Skeletal muscle cell (primary cell): Measurements from ENCODE around the gene UQCRFS1.
"Not testable (repeated sequence)": the region's sequence is repeated elsewhere in the genome, so short reads cannot be mapped to it uniquely, and the experiment has no call there.

Experiments used
- DNase-seq: peaks from one replicate; pipeline ENCODE4 v3.0.0-alpha.2; 2010; ENCODE audit warnings: low read depth
- H3K4me3 ChIP-seq: 2 replicates; pipeline ENCODE4 v1.5.1; 2011; ENCODE audit warnings: low read depth, mild to moderate bottlenecking, control low read depth, low read length, moderate library complexity

UQCRFS1 gene

DNA sequence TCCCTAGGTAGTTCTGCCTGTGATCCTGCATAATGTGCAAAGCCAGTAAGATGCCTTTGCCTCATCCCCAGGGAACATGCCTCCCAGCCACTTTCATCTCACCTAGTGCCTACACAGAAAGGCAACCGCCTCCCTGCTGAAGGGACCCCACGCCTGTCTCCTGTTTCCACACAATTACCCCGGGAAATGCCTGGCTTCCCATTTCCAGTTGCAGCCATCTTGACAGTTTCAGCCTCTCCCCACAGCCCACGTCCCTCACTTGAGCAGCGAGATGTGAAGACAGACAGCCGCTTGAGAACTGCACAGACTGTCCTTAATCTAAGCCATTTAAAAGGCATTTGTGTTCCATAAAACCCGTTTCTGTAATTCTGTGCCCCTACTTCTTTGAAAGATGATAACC, 4.7 kb upstream of the UQCRFS1 start:
- no peak overlapping the region for H3K4me3 ChIP-seq
- DNase-seq, result no peak

DNA sequence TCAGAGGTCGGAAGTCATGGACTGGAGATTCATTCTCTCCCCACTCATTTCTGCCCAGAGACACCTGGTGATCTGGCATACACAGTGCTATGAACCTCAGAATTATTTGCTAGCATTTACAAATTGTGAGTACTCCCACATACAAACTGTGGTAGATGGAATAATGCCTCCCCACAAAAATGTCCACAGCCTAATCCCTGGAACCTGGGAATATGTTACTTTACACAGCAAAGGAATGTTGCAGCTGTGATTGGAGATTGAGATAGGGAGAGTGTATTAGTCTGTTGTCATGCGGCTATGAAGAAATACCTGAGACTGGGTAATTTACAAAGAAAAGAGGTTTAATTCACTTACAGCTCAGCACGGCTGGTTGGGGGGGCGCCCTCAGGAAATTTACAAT, 3.1 kb upstream of the UQCRFS1 start:
- H3K4me3 ChIP-seq, result no peak overlapping the region
- DNase-seq, result no peak

DNA sequence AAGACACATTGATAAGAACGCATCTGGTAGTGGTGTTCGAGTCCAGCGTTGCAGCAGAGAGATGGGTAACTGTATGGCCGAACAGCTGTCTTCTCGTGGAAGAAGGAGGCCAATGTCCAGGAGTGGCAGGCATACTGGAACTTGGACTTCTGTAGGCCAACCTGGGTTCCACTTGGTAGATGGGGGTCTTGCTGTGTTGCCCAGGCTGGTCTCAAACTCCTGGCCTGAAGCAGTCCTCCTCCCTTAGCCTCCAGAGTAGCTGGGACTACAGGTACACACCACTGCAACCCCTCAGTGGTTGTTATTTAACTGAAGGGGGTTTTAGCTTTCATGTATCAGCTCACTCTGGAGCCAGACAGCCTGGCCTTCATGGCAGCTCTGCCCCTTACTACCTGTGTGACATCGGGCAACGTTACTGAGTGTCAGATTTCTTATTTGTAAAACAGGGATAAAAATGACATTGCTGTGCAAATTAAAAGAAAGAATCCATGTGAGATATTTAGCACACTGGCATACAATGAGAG, 2.4 kb upstream of the UQCRFS1 start:
- no peak overlapping the region for H3K4me3 ChIP-seq
- DNase-seq, result no peak

DNA sequence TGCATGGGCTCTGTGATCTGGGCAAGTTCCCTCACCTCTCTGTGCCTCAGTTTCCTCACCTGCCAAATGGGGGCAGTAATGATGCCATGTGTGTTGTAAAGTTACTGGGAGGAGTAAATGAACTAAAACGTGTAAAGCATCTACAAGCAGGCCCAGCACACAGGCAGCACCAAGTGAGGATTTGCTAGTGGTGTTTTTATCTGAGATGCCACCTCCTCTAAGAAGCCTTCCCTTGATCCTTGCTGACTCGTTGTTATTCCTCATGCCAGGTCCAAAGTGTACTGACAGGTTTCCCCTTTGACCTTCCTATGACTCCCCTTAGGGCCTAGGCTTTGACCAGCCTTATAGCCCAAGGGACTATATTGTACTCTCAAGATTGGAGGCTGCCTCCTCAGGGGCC, 1.5 kb upstream of the UQCRFS1 start:
- H3K4me3 ChIP-seq, result no peak overlapping the region
- no peak for DNase-seq

DNA sequence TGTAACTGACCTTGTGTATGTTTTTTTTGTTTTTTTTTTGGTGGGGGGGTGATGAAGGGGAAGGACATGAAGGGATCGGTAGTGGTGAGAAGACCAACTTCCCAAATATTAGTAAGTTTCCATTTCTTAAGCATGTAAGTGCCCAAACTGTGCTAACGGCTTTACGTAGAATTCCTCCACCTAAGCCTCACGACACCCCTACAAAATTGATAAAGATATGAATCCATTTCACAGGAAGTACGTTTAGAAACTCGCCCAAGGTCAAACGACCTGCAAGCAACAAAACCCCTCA, 649 bp downstream of the UQCRFS1 start:
- H3K4me3 ChIP-seq, result peak overlapping the region; percentile 89
- no peak for DNase-seq

DNA sequence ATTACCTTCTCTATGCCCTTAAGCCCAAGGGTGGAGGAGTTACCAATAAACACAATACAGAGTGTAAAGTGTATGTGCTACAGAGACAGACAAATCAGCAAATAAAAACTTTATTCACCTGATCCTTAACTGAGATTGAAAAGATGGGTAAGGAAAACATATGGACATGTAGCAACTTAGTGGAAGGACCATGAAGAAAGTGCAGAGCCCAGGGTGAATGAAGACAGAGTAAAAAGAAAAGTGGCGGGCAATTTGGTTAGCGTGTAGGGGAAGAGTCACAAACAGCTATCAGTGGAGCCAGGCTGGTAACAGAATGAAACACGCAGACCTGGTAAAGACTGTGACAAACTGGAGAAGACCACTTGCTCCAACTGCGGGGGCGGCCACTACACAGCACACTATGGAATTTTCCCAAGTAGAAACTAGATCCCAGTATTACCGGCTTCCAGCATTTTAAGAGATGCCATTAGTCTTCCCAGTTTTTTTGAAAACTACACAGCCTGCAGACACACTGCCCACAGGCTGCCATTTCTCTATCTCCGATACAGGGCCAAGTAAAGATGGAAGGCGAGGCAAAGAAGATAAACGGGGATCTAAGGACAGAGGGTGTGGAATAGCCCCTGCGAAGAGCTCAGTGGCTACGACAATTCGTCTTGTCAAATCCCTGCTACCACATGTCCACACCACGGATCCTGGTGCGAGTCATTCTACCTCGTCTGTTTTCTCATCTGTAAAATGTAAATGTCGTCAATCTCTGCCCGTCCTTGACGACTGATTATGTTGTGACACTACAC, 1.2 kb downstream of the UQCRFS1 start:
- H3K4me3 ChIP-seq, result peak overlapping the region; percentile 89
- no peak for DNase-seq

DNA sequence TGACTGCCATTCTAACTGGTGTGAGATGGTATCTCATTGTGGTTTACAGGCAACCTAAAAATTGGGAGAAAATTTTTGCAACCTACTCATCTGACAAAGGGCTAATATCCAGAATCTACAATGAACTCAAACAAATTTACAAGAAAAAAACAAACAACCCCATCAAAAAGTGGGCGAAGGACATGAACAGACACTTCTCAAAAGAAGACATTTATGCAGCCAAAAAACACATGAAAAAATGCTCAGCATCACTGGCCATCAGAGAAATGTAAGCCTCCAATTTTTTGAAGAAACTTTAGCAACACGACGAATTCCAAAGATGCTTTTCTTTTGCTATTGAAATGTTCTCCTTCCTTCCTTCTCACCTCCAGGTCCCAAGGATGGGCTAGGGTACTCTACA, 1.9 kb downstream of the UQCRFS1 start:
- not testable (repeated sequence) for H3K4me3 ChIP-seq, DNase-seq

DNA sequence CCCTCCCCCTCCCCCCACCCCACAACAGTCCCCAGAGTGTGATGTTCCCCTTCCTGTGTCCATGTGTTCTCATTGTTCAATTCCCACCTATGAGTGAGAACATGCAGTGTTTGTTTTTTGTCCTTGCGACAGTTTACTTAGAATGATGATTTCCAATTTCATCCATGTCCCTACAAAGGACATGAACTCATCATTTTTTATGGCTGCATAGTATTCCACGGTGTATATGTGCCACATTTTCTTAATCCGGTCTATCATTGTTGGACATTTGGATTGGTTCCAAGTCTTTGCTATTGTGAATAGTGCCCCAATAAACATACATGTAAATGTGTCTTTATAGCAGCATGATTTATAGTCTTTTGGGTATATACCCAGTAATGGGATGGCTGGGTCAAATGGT, 2.4 kb downstream of the UQCRFS1 start:
- not testable (repeated sequence) for H3K4me3 ChIP-seq, DNase-seq

DNA sequence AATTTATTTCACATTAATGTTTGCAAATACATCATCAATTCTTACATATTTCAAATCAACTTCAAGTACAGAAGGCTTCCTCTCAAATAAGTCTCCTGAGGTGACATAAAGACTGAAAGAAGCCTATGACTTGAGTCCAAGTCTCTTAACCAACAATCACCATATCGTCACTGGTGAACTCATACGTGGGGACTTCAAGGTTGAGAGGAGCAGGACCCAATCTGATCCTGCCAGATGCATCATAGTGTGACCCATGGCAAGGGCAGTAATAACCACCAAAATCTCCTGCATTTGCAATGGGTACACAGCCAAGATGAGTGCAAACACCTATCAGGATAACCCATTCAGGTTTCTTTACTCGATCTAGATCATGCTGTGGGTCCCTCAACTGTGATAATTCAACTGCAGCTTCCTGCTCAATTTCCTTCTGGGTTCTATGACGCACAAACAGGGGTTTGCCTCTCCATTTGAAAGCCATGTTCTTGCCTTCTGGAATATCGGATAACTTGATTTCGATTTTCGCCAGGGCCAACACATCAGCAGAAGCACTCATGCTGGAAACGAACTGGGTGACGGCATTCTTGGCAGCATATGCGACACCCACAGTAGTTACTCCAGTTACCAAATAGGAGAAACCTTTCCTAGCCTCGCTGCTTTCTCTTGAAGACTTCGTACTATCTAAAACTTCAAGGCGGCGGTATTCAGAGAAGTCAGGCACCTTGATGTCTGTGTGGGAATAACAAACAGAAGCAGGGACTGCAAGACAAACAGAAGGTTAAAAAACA, 5.4 kb downstream of the UQCRFS1 start:
- DNase-seq, H3K4me3 ChIP-seq: not testable (repeated sequence)

DNA sequence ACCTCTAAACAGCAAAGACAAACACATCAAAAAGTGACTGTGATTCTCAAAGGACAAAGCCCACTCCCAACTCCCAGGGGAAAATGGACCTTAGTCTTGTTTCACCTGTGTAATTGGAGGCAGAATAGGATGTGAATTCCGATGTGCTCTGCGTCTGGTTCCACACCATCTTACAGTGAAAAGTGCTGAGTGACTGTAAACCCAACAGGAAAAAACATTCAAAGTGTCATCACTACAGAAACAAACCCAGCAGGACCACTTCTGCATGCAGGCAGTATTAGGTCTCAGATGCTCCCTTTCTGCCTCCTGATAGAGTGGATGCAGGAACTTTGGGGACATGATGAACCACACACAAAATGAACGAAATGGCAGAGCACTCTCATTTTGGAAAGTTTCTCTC, 6.5 kb downstream of the UQCRFS1 start:
- no peak overlapping the region for H3K4me3 ChIP-seq
- DNase-seq, result no peak

DNA sequence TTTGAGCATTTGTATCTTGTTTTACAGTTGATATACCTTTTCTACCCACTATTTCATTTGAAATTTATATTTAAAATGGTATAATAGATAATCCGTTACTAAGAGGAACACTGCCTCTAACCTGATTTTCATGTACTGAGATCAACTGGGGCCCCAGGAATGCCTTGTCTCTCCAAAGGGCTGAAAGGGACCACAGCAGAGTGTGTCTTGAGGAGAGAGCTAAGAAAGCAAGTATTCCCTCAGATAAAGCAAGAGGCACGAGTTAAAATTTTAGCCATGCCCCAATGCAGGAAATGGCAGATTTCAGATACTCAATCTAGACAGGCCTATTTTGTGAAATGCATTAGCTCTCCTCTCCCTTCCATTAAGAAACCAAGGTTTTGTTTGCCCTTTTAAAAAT, 10.7 kb downstream of the UQCRFS1 start:
- DNase-seq, result no peak
- H3K4me3 ChIP-seq, result no peak overlapping the region

DNA sequence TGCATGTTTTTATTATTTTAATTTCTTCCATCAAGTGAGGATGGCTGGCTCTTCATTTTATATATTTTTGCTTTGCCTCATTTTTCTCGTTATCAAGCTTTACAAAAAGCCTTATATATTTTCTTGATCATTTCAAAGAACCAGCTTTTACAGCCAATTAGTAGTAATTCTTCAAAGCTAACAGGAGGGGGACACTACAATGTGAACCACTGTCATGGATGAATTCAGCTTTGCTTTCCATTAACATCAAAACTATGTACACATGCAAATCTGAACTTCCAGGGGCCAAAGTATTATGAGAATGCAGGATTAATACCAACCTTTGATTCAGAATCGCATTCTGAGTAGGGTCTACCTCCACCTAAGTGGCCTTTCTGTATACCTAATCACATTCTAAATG, 11.1 kb downstream of the UQCRFS1 start:
- H3K4me3 ChIP-seq, result no peak overlapping the region
- DNase-seq, result no peak

DNA sequence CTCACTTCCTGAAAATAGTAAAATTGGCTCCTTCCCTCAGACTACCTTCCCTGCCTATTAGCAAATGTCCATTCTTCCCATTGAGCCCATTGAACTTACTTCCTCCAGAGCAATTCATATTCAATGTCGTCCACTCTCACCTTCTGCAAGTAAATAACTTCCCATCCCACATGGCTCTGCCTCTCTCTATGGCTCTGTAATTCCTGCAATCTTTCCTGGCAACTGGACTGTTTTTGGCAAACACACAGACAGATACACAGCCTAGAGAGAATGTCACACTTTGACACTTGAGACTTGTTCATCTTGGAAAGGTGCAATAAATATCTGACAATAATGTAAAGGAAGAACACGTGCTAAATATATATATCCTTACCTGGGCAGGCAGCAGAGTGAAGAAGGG, 18.3 kb downstream of the UQCRFS1 start:
- no peak for DNase-seq
- H3K4me3 ChIP-seq, result no peak overlapping the region

DNA sequence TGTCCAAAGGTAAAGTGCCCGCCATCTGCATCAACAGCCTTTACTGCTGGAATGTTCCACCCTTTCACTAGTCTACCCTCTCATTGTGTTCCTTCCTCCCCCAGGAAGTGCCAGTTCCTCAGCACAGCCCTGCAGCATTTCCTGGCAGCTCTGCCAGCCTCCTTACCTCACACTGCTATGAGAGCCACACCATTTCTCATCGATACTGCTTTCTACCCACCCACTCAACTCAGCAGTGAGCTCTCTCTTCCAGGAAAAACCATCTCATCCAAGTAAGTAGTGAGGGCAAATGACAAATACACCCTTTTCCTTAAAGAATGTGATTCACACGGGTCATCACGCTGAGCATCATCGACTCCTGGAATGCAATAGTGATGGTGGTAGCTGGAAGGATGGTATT, 19.8 kb downstream of the UQCRFS1 start:
- DNase-seq, result no peak
- H3K4me3 ChIP-seq, result no peak overlapping the region

DNA sequence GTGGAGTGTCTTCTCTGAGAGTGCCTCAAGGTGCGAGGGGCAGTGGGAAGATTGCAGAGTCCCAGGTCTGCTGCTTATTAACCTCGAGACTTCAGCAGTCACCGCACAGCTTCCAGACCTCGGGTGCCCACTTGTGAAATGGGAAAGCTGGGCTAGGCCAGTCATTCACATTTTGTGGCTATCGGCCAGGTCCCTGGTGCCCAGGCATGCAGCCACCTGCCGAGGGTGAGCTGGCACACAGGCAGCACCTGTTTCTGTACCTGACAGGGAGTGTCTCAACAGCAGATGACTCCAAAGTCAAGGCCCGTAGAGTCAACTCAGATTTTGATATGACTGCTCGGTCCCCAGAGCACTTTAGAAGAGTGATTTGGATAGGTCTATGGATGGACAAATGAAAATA, 21.9 kb downstream of the UQCRFS1 start:
- no peak for DNase-seq
- H3K4me3 ChIP-seq, result no peak overlapping the region

DNA sequence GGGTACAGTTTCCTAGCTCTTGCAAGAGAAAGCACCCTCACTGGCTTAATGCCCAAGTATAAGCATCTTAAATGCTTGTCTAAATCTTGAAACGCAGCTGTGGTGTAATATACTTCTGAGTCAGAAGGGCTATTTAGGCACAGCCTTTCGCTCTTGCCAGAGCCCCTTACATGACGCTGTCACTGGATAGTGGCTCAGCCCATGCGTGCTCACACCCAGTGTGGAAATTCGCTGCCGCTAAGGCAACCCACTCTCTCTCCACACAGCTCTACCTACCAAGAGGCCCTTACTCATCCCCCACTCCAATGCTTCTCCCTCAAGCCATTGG, 24.0 kb downstream of the UQCRFS1 start:
- no peak overlapping the region for H3K4me3 ChIP-seq
- DNase-seq, result no peak

DNA sequence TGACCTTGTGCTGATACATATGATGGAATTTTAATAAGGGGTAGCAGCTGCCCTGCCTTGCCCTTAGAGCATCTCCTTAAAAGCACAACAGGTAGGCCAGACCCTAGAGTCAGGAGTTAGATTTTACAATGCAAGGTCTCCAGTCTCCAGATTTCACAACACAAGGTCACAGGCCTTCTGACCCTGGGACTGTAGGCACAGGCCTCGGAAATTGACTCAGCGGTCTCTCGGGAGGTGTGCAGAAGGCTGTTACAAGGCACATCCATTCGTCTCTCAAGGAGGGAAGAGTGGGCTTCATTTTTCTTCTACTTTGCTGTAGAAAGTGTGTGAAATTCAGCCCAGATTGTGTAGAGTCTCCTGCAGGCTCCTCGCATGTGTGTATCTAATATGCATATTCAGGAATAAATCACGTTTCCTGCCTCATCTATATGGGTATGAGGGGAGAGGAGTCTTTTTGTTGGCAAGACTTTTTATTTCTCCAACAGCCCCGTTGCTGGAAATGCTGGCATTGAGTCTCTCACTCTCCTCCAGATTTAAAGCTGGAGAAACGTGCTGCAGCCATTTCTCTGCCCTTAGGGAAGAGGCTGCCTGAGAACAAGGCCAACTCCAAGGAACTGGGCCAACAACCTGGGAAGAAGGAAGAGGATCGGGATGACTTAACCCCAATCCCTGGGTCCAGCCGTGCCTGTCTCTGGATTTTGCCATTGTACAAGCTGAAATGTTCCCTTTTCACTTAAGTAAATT, 24.5 kb downstream of the UQCRFS1 start:
- H3K4me3 ChIP-seq, result no peak overlapping the region
- DNase-seq, result no peak

DNA sequence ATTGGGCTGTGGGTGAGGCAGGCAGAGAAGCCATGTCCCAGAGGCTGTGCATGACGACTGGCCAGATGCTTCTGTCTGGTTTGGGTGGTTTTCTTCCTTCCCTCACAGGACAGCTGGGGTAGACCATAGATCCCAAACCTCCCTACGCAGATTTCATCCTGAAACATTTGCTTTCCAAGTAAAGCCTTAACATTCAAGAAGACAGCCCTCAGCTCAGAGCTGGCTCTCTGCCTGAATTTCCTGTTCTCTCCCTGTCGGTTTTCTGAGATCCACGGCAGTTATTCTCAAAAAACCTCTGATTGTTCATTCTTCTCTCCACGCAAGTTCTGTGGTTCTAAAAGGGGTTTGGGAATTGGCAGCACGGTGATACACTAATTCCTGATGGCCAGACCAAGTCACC, 25.3 kb downstream of the UQCRFS1 start:
- no peak overlapping the region for H3K4me3 ChIP-seq

DNA sequence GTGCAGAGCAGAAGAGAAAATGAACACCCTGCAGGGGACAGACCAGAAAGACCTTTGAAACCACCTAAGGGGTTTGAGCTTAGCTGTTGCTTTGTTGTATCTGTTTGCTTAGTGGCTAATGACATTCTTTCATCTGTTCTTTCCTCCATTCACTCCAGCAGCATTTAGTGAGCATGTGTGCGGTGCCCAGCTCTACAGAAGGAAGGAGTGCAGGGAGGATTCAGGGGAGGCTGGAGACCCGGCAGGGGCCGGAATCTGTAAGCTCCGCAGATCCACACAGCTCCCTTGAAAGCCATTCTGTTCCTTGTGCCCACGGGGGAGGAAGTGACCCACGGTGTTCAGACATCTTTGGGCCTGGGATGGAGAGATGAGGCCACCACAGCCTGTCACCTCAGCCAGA, 27.5 kb downstream of the UQCRFS1 start:
- DNase-seq, result no peak
- no peak overlapping the region for H3K4me3 ChIP-seq

More for the DNA sequence above, 25.3 kb downstream of the UQCRFS1 start:
- DNase-seq, result no peak

DNA sequence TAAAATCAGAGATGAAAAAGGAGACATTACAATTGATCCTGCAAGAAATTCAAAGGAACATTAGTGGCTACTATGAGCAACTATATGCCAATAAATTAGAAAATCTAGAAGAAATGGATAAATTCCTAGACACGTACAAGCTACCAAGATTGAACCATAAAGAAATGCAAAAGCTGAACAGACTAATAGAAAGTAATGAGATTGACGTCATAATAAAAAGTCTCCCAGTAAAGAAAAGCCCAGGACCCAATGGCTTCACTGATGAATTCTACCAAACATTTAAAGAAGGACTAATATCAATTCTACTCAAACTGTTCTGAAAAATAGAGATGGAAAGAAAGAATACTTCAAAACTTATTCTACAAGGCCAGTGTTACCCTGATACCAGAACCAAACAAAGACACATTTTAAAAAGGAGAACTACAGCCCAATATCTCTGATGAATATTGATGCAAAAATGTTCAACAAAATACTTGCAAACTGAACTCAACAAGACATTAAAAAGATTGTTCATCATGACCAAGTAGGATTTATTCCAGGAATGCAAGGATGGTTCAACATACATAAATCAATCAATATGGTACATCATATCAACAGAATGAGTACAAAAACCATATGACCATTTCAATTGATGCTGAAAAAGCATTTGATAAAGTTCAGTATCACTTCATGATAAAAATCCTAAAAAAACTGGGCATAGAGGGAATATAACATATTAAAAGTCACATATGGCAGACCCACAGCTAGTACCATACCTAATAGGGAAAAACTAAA, 35.8 kb downstream of the UQCRFS1 start:
- H3K4me3 ChIP-seq, result no peak overlapping the region
- DNase-seq, result no peak
